Parathyroid adenoma (tissue), 2 donors: Measurements from ENCODE around the gene NRIP2.

Experiments
- H2AFZ ChIP-seq: fragments of 300-600 bp; sonication (generic); one replicate; pipeline ENCODE4 v1.7.0; 2017; ENCODE audit warnings: antibody characterized with exemption, mild to moderate bottlenecking
- H3K27ac ChIP-seq: fragments of 300-600 bp; sonication (generic); one replicate; pipeline ENCODE4 v1.7.0; 2017
- H3K27me3 ChIP-seq: fragments of 300-600 bp; sonication (generic); one replicate; pipeline ENCODE4 v1.7.0; 2017; ENCODE audit warnings: low read length; ENCODE audit not compliant: control insufficient read depth, insufficient read depth
- H3K36me3 ChIP-seq: fragments of 300-600 bp; sonication (generic); one replicate; pipeline ENCODE4 v1.7.0; 2017; ENCODE audit warnings: low read length; ENCODE audit not compliant: control insufficient read depth, insufficient read depth
- H3K4me1 ChIP-seq: fragments of 300-600 bp; sonication (generic); one replicate; pipeline ENCODE4 v1.7.0; 2017; ENCODE audit warnings: control low read depth
- H3K4me2 ChIP-seq: fragments of 300-600 bp; sonication (generic); one replicate; pipeline ENCODE4 v1.7.0; 2017; ENCODE audit warnings: low read length
- H3K4me3 ChIP-seq: fragments of 300-600 bp; sonication (generic); one replicate; pipeline ENCODE4 v1.7.0; 2017; ENCODE audit warnings: low read depth, low read length
- H3K79me2 ChIP-seq: fragments of 300-600 bp; sonication (generic); one replicate; pipeline ENCODE4 v1.7.0; 2017; ENCODE audit warnings: control low read depth
- H3K9ac ChIP-seq: fragments of 300-600 bp; sonication (generic); one replicate; pipeline ENCODE4 v1.7.0; 2017; ENCODE audit warnings: mild to moderate bottlenecking
- H3K9me3 ChIP-seq: fragments of 300-600 bp; sonication (generic); one replicate; pipeline ENCODE4 v1.7.0; 2017; ENCODE audit warnings: low read length; ENCODE audit not compliant: control insufficient read depth
- TF ChIP-seq, protein P1 (sequence below): fragments of 300-600 bp; sonication (generic); IDR thresholded peaks from one replicate; pipeline ENCODE4 v1.7.0; 2017; ENCODE audit warnings: antibody characterized with exemption, mild to moderate bottlenecking
- donor health status: primary hyperparathyroidism.

Gene NRIP2

DNA sequence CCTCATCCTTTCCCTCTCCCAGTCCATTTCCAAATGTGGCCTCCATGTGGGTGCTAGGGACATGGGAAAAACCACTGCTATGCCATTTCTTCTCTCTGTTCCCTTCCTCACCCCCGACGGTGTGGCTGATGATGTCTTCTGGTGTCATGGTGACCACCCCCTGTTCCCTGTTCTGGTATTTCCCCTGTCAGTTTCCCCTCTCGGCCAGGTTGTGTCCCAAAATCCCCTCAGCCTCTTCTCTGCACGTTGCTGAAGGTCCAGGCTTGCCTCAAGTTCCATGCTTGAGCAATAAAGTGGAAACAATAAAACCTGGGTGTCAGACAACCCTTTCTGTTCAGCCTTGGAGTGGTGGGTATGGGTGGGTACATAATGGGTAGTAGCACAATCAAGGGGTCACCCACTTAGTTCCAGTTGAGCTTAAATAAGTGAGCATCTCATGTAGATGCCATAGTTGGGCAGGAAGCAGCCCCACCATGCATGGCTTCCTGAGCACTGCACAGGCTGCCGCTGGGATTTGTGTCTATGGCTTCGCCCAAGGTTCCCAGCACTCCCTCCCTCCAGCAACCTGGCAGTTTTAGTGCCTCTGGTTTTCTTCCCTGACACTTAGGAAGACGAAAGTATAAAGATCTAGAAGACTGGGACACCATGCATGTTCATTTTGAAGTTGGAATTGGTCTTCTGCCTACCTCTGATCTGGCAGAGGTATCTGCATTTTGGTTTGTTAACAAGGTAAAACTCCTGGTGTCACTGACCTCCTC lies 31.0 kb downstream of the NRIP2 start:
- no peak overlapping the region for H3K9ac ChIP-seq
- no peaks in the 10 kb centered on the region for H3K79me2 ChIP-seq
- no peaks in the 10 kb centered on the region for H3K9me3 ChIP-seq
- peak overlapping the region; percentile 30 for H3K27ac ChIP-seq
- H3K27me3 ChIP-seq: no peaks in the 10 kb centered on the region
- H3K4me2 ChIP-seq: no peak overlapping the region
- H3K4me1 ChIP-seq: peaks cover 10% of the 10 kb centered on the region
- H3K36me3 ChIP-seq: no peaks in the 10 kb centered on the region
- TF ChIP-seq, protein P1, sequence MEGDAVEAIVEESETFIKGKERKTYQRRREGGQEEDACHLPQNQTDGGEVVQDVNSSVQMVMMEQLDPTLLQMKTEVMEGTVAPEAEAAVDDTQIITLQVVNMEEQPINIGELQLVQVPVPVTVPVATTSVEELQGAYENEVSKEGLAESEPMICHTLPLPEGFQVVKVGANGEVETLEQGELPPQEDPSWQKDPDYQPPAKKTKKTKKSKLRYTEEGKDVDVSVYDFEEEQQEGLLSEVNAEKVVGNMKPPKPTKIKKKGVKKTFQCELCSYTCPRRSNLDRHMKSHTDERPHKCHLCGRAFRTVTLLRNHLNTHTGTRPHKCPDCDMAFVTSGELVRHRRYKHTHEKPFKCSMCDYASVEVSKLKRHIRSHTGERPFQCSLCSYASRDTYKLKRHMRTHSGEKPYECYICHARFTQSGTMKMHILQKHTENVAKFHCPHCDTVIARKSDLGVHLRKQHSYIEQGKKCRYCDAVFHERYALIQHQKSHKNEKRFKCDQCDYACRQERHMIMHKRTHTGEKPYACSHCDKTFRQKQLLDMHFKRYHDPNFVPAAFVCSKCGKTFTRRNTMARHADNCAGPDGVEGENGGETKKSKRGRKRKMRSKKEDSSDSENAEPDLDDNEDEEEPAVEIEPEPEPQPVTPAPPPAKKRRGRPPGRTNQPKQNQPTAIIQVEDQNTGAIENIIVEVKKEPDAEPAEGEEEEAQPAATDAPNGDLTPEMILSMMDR: no peak
- H2AFZ ChIP-seq: no peak overlapping the region
- H3K4me3 ChIP-seq: no peak overlapping the region

DNA sequence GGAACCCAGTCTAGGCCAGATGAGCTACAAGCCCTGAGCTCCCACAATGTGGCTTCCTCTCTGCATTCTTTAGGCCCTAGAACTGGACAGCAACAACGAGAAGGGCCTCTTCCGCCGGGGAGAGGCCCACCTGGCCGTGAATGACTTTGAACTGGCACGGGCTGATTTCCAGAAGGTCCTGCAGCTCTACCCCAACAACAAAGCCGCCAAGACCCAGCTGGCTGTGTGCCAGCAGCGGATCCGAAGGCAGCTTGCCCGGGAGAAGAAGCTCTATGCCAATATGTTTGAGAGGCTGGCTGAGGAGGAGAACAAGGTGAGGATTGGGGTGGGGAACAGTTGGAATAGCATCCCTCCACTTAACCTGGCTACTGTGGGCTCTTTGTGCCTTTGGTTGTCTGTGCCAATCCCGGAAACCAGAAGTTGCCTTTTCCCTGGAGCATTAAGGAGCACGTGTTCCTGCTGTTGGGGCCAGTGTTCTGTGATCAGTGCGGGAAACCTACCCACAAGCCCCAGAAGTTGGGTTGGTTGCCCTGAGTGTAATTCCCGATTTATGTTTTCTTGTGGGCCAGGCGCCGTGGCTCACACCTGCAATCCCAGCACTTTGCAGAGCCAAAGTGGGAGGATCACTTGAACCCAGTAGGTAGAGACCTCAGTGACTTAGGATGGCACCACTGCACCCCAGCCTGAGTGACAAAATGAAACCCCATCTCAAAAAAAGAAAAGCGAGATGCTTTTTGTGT lies 33.6 kb downstream of the NRIP2 start:
- TF ChIP-seq, protein P1: no peak
- Histone ChIP-seq H3K4me3 (no peak overlapping the region), H3K9ac (no peak overlapping the region), H3K27me3 (no peaks in the 10 kb centered on the region), H3K79me2 (peaks cover 8% of the 10 kb centered on the region), H3K4me2 (no peak overlapping the region), H3K9me3 (no peaks in the 10 kb centered on the region), H3K4me1 (peaks cover 23% of the 10 kb centered on the region), H3K36me3 (no peaks in the 10 kb centered on the region), H2AFZ (no peak overlapping the region), H3K27ac (no peak overlapping the region)

DNA sequence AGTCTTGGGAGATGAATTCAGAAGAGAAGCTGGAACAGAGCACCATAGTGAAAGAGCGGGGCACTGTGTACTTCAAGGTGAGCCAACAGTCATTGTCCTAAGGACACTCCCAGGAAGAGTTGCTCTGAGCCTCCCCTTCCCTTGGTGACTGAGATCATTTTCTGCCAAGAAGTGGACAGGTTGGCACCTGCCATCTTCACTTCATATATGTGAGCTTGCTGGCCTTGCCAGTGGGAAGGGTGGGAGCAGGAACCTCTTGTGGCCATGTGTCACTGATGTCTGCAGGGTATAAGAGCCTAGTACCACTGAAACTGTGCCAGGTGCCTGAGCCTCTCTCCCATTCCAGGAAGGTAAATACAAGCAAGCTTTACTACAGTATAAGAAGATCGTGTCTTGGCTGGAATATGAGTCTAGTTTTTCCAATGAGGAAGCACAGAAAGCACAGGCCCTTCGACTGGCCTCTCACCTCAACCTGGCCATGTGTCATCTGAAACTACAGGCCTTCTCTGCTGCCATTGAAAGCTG lies 34.7 kb downstream of the NRIP2 start:
- Histone ChIP-seq H3K4me2 (no peak overlapping the region), H3K27me3 (no peaks in the 10 kb centered on the region), H3K36me3 (no peaks in the 10 kb centered on the region), H3K9ac (no peak overlapping the region), H3K9me3 (no peaks in the 10 kb centered on the region), H3K27ac (no peak overlapping the region), H3K4me3 (no peak overlapping the region), H3K79me2 (peaks cover 8% of the 10 kb centered on the region), H3K4me1 (peaks cover 24% of the 10 kb centered on the region), H2AFZ (no peak overlapping the region)
- TF ChIP-seq, protein P1: no peak

DNA sequence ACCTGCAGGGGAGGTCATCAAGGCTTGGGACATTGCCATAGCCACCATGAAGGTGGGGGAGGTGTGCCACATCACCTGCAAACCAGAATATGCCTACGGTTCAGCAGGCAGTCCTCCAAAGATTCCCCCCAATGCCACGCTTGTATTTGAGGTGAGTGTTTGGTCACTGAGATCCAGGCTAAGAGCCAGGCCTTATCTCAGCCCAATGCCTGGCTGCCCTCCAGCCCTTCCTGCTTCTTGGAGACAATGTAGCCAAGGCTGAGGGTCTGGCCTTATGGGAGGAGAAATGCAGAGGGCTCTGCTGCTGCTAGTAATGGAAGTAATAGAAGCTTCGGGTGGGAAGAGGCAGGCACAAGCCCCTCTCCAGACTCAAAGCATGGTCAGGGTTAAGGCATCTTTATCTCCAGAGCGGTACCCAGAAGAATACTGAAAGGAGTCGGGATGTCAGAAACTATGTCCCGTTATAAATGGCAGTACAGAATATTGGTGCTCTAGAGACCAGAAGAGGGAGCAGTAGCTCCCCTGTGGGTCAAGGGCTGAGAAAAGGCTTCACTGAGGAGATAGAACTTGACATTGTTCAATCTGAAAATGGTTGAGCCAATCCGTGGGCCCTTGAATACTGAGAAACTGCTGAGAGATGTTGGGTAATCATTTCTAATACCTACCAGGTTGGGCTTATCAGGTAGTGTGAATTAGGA lies 37.0 kb downstream of the NRIP2 start:
- TF ChIP-seq, protein P1: no peak
- Histone ChIP-seq H2AFZ (no peak overlapping the region), H3K9ac (no peak overlapping the region), H3K4me3 (no peak overlapping the region), H3K36me3 (no peaks in the 10 kb centered on the region), H3K27ac (no peak overlapping the region), H3K4me2 (no peak overlapping the region), H3K4me1 (peaks cover 14% of the 10 kb centered on the region), H3K27me3 (no peaks in the 10 kb centered on the region), H3K9me3 (no peaks in the 10 kb centered on the region), H3K79me2 (peaks cover 8% of the 10 kb centered on the region)
